PC-9 (cell line): ENCODE results near the gene CENPB. TPM values are rescaled to one million over a fixed set of nuclear protein-coding genes. Genes with fewer than 3 reads are reported as not detected.

ENCODE experiments used
- BruUV-seq: library from RNA; stranded (reverse); fragments of 400-500 nt; replicated peaks from 2 replicates; lab custom pipeline; 2021; lab: Mats Ljungman, UMichigan
- CTCF ChIA-PET: fragments of 300-600 bp; sonication (Branson Sonifier 250); formaldehyde crosslinking; loops from one replicate; lab custom pipeline; 2022; ENCODE audit warnings: antibody characterized with exemption; lab: Charles Lee
- POLR2A ChIA-PET: fragments of 300-600 bp; sonication (Branson Sonifier 250); formaldehyde crosslinking; loops from one replicate; lab custom pipeline; 2022; ENCODE audit warnings: antibody characterized with exemption; ENCODE audit not compliant: unreplicated experiment; lab: Charles Lee
- DNase-seq, 2 experiments: peaks; one replicate each; pipeline versions ENCODE4 v3.0.0 to v3.0.0-alpha.2; 2015 to 2022; ENCODE audit warnings: mixed read lengths in 1 of 2
- H2AFZ ChIP-seq: fragments of 200-600 bp; sonication (generic); 2 replicates; pipeline ENCODE4 v1.8.1; 2017; ENCODE audit warnings: antibody characterized with exemption
- H3F3A ChIP-seq: fragments of 200-600 bp; sonication (generic); 2 replicates; pipeline ENCODE4 v1.8.1; 2017; ENCODE audit warnings: antibody characterized with exemption, mild to moderate bottlenecking, low read depth; ENCODE audit not compliant: insufficient read depth
- H3K27ac ChIP-seq: fragments of 200-600 bp; sonication (generic); 2 replicates; pipeline ENCODE4 v1.6.1; 2016; ENCODE audit warnings: mixed run types
- H3K27me3 ChIP-seq: fragments of 200-600 bp; sonication (generic); 2 replicates; pipeline ENCODE4 v1.6.1; 2016; ENCODE audit warnings: low read depth, mixed run types; ENCODE audit not compliant: insufficient read depth
- H3K36me3 ChIP-seq: fragments of 200-600 bp; sonication (generic); 2 replicates; pipeline ENCODE4 v1.6.1; 2016; ENCODE audit warnings: low read depth, mixed run types
- H3K4me1 ChIP-seq: fragments of 200-600 bp; sonication (generic); replicated peaks from 2 replicates; pipeline ENCODE4 v1.6.1; 2016; ENCODE audit warnings: mixed run types; ENCODE audit not compliant: insufficient read depth
- H3K4me2 ChIP-seq: fragments of 200-600 bp; sonication (generic); 2 replicates; pipeline ENCODE4 v1.6.1; 2017; ENCODE audit warnings: mixed run types
- H3K4me3 ChIP-seq: fragments of 200-600 bp; sonication (generic); 2 replicates; pipeline ENCODE4 v1.6.1; 2016; ENCODE audit warnings: mixed run types
- H3K79me2 ChIP-seq: fragments of 200-600 bp; sonication (generic); 2 replicates; pipeline ENCODE4 v1.6.1; 2017; ENCODE audit warnings: low read depth, mixed run types
- H3K9me2 ChIP-seq: fragments of 200-600 bp; sonication (generic); 2 replicates; pipeline ENCODE4 v1.8.1; 2017; ENCODE audit warnings: mild to moderate bottlenecking; ENCODE audit not compliant: insufficient read depth
- H3K9me3 ChIP-seq: fragments of 200-600 bp; sonication (generic); 2 replicates; pipeline ENCODE4 v1.8.1; 2016; ENCODE audit warnings: low read depth; ENCODE audit not compliant: insufficient read depth
- H4K20me1 ChIP-seq: fragments of 200-600 bp; sonication (generic); 2 replicates; pipeline ENCODE4 v1.8.1; 2017; ENCODE audit not compliant: insufficient read depth
- CTCF ChIP-seq: fragments of 200-600 bp; sonication (generic); conservative IDR thresholded peaks from 2 replicates; pipeline ENCODE4 v1.6.1; 2017; ENCODE audit warnings: mixed run types, antibody characterized with exemption, mild to moderate bottlenecking, moderate library complexity
- EZH2 ChIP-seq: fragments of 200-600 bp; sonication (generic); IDR thresholded peaks from 2 replicates; pipeline ENCODE4 v1.8.0; 2017; ENCODE audit warnings: antibody characterized with exemption, low read depth
- intact Hi-C: fragments of 100-400 bp; cut with micrococcal nuclease; formaldehyde crosslinking; loops from one replicate; pipeline ENCODE4 v1.10.0; 2022; ENCODE audit not compliant: unreplicated experiment
- total RNA-seq: library from RNA; stranded (reverse); gene quantifications from 2 replicates; pipeline ENCODE4 v1.2.3, GENCODE V29; 2021

Gene CENPB
- total RNA-seq, 1 experiment from 2014 or later, result 70.8 TPM

DNA sequence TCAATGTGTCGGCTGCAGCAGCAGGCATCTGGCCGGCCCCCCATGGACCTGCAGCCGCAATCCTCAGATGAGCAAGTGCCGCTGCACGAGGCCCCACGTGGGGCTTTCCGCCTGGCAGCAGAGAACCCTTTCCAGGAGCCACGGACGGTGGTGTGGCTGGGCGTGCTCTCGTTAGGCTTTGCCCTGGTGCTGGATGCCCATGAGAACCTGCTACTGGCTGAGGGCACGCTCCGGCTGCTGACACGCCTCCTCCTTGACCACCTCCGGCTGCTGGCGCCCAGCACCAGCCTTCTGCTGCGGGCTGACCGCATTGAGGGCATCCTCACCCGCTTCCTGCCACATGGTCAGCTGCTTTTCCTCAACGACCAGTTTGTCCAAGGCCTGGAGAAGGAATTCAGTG lies 37.3 kb upstream of the CENPB start:
- no peak for DNase-seq
- no peaks in the 10 kb centered on the region for H3K27me3 ChIP-seq
- BruUV-seq, result no TSS peak
- ChIA-PET CTCF (no interaction called here), POLR2A (no interaction called here)
- peaks cover 15% of the 10 kb centered on the region for H3K79me2 ChIP-seq
- no peaks in the 10 kb centered on the region for H3K9me2 ChIP-seq
- H3K27ac ChIP-seq, result no peak overlapping the region
- intact Hi-C loops, result no loop called here
- TF ChIP-seq CTCF, result no peak
- TF ChIP-seq EZH2, result no peak
- H3K9me3 ChIP-seq, result no peaks in the 10 kb centered on the region
- peaks cover 4% of the 10 kb centered on the region; the same call in 1 of the 2 replicates for H3F3A ChIP-seq
- no peaks in the 10 kb centered on the region for H4K20me1 ChIP-seq
- H3K4me3 ChIP-seq, result no peak overlapping the region
- H3K36me3 ChIP-seq, result 0 out of 2 replicates have a peak, but pooled peaks cover 8% of the 10 kb centered on the region
- H3K4me2 ChIP-seq, result no peak overlapping the region
- peaks cover 6% of the 10 kb centered on the region; the same call in 1 of the 2 replicates for H3K4me1 ChIP-seq
- H2AFZ ChIP-seq, result no peak overlapping the region

- POLR2A ChIA-PET, result no interaction called here
Measured at GRCh38 chr20:3821996-3822395, 35.5 kb upstream of the CENPB start.

More at GRCh38 chr20:3821996-3822395, 35.5 kb upstream of the CENPB start:
- no peak overlapping the region for H3K27ac ChIP-seq
- no peak overlapping the region for H3K4me3 ChIP-seq
- no peaks in the 10 kb centered on the region for H3K27me3 ChIP-seq
- intact Hi-C loops, result no loop called here
- 0 out of 2 replicates have a peak, but pooled peaks cover 8% of the 10 kb centered on the region for H3K36me3 ChIP-seq
- peaks cover 6% of the 10 kb centered on the region; the same call in 1 of the 2 replicates for H3K4me1 ChIP-seq
- no peaks in the 10 kb centered on the region for H3K9me3 ChIP-seq
- CTCF ChIA-PET, result no interaction called here
- H3K79me2 ChIP-seq, result peaks cover 15% of the 10 kb centered on the region
- no peaks in the 10 kb centered on the region for H3K9me2 ChIP-seq
- no peak for TF ChIP-seq EZH2
- no peak for TF ChIP-seq CTCF
- BruUV-seq, result no TSS peak
- peaks cover 4% of the 10 kb centered on the region; the same call in 1 of the 2 replicates for H3F3A ChIP-seq
- no peak overlapping the region for H3K4me2 ChIP-seq
- no peak overlapping the region for H2AFZ ChIP-seq
- H4K20me1 ChIP-seq, result no peaks in the 10 kb centered on the region
- no peak for DNase-seq
